H1 (cell line): ENCODE measurements around the gene ZC3H11A. TPM values are rescaled to one million over a fixed set of nuclear protein-coding genes. Genes with fewer than 3 reads are reported as not detected.

ENCODE experiments used
- CTCF ChIA-PET: fragments of 300-600 bp; sonication (Branson Sonifier 250); formaldehyde crosslinking; loops from one replicate; lab custom pipeline; 2021; ENCODE audit not compliant: partially characterized antibody; lab: Charles Lee
- POLR2A ChIA-PET: fragments of 300-600 bp; sonication (Branson Sonifier 250); formaldehyde crosslinking; loops from one replicate; lab custom pipeline; 2021; ENCODE audit warnings: inconsistent platforms; ENCODE audit not compliant: partially characterized antibody; lab: Charles Lee
- DNase-seq, 2 experiments: peaks; one replicate each; pipeline versions ENCODE4 v3.0.0 to v3.0.0-alpha.2; 2010 to 2022; ENCODE audit warnings: low spot score in 2 of 2, low read depth in 1 of 2, mixed read lengths in 1 of 2
- FAIRE-seq: peaks from 2 replicates; lab custom pipeline; 2011; peaks lifted over from hg19 to GRCh38; lab: Jason Lieb, UNC
- H2AFZ ChIP-seq: 2 replicates; pipeline ENCODE4 v1.8.1; 2012; ENCODE audit warnings: low read length, inconsistent platforms
- H2AK5ac ChIP-seq: 2 replicates; pipeline ENCODE4 v1.6.1; 2013; ENCODE audit warnings: low read depth, low read length
- H2BK120ac ChIP-seq: replicated peaks from 2 replicates; pipeline ENCODE3; 2013; ENCODE audit warnings: low read depth, low read length, inconsistent platforms
- H2BK12ac ChIP-seq: 2 replicates; pipeline ENCODE4 v1.6.1; 2013; ENCODE audit warnings: low read depth, low read length
- H2BK15ac ChIP-seq: 2 replicates; pipeline ENCODE4 v1.6.1; 2013; ENCODE audit warnings: low read length
- H2BK20ac ChIP-seq: 2 replicates; pipeline ENCODE4 v1.6.1; 2013; ENCODE audit warnings: low read length
- H2BK5ac ChIP-seq: 2 replicates; pipeline ENCODE4 v1.6.1; 2013; ENCODE audit warnings: low read depth, low read length
- H3K14ac ChIP-seq: 2 replicates; pipeline ENCODE4 v1.6.1; 2013; ENCODE audit warnings: inconsistent platforms; ENCODE audit not compliant: insufficient read length
- H3K18ac ChIP-seq: 2 replicates; pipeline ENCODE4 v1.6.1; 2013; ENCODE audit warnings: low read length; ENCODE audit errors: extremely low read depth
- H3K23ac ChIP-seq: 2 replicates; pipeline ENCODE4 v1.6.1; 2013; ENCODE audit warnings: inconsistent platforms; ENCODE audit not compliant: insufficient read length
- H3K23me2 ChIP-seq: 2 replicates; pipeline ENCODE4 v1.6.1; 2013; ENCODE audit warnings: low read depth, low read length
- H3K27ac ChIP-seq: 2 replicates; pipeline ENCODE4 v1.6.1; 2011; ENCODE audit warnings: low read depth, low read length, inconsistent platforms
- H3K27me3 ChIP-seq, 4 experiments: replicated peaks in 1 of 4; 1 replicate in 1 of 4; 2 replicates in 3 of 4; pipeline versions ENCODE4 v1.6.1 to v1.8.1; 2011 to 2013; ENCODE audit warnings: low read length in 3 of 4, mild to moderate bottlenecking in 3 of 4, inconsistent platforms in 2 of 4, mixed read lengths in 2 of 4, moderate library complexity in 1 of 4; ENCODE audit not compliant: control insufficient read depth in 3 of 4, insufficient read depth in 3 of 4; ENCODE audit errors: extremely low read depth in 1 of 4
- H3K36me3 ChIP-seq, 4 experiments: 2 replicates each; pipeline versions ENCODE4 v1.6.1 to v1.8.1; 2011 to 2013; ENCODE audit warnings: mild to moderate bottlenecking in 4 of 4, low read length in 3 of 4, moderate library complexity in 2 of 4, control low read depth in 1 of 4, inconsistent platforms in 1 of 4; ENCODE audit not compliant: insufficient read depth in 4 of 4, control insufficient read depth in 2 of 4
- H3K4ac ChIP-seq: replicated peaks from 2 replicates; pipeline ENCODE3; 2013; ENCODE audit warnings: low read length, low read depth, mixed read lengths, inconsistent platforms; ENCODE audit not compliant: insufficient read length
- H3K4me1 ChIP-seq, 4 experiments: replicated peaks in 1 of 4; 1 replicate in 1 of 4; 2 replicates in 3 of 4; pipeline versions ENCODE4 v1.6.1 to v1.8.1; 2011 to 2013; ENCODE audit warnings: low read length in 3 of 4, inconsistent platforms in 2 of 4, mixed read lengths in 1 of 4; ENCODE audit not compliant: insufficient read depth in 4 of 4, control insufficient read depth in 3 of 4
- H3K4me2 ChIP-seq, 2 experiments: 2 replicates each; pipeline versions ENCODE4 v1.6.1 to v1.8.1; 2011 to 2013; ENCODE audit warnings: low read depth in 2 of 2, low read length in 2 of 2, control low read depth in 1 of 2, inconsistent platforms in 1 of 2, mild to moderate bottlenecking in 1 of 2; ENCODE audit not compliant: insufficient read depth in 1 of 2
- H3K4me3 ChIP-seq, 4 experiments: fragments of 200-600, 300-600 bp in 1 of 4; sonication (generic), shearing (Covaris generic), sonication (Bioruptor Twin) in 1 of 4; 2 replicates each; pipeline versions ENCODE4 v1.5.1 to v1.8.1; 2011 to 2016; ENCODE audit warnings: low read length in 4 of 4, low read depth in 3 of 4, control low read depth in 2 of 4, inconsistent platforms in 2 of 4, mild to moderate bottlenecking in 2 of 4, mixed read lengths in 1 of 4, moderate library complexity in 1 of 4; ENCODE audit not compliant: insufficient read depth in 2 of 4; ENCODE audit errors: extremely low read depth in 1 of 4
- H3K56ac ChIP-seq: replicated peaks from 2 replicates; pipeline ENCODE3; 2013; ENCODE audit warnings: low read depth, mild to moderate bottlenecking, mixed read lengths, low read length, inconsistent platforms; ENCODE audit not compliant: insufficient read length
- H3K79me1 ChIP-seq: 2 replicates; pipeline ENCODE4 v1.6.1; 2013; ENCODE audit warnings: low read depth, low read length, control low read depth
- H3K79me2 ChIP-seq, 2 experiments: 2 replicates each; pipeline versions ENCODE4 v1.6.1 to v1.8.1; 2012 to 2013; ENCODE audit warnings: low read length in 2 of 2, mild to moderate bottlenecking in 2 of 2, inconsistent platforms in 1 of 2; ENCODE audit not compliant: insufficient read depth in 2 of 2, control insufficient read depth in 1 of 2
- H3K9ac ChIP-seq, 4 experiments: replicated peaks in 1 of 4; 1 replicate in 1 of 4; 2 replicates in 3 of 4; pipeline versions ENCODE4 v1.6.1 to v1.8.1; 2011 to 2013; ENCODE audit warnings: low read depth in 3 of 4, low read length in 3 of 4, control low read depth in 2 of 4, mild to moderate bottlenecking in 2 of 4, moderate library complexity in 2 of 4, inconsistent platforms in 1 of 4; ENCODE audit errors: extremely low read depth in 1 of 4
- H3K9me3 ChIP-seq, 2 experiments: 2 replicates each; pipeline versions ENCODE4 v1.6.1 to v1.8.1; 2012 to 2013; ENCODE audit warnings: mild to moderate bottlenecking in 2 of 2, moderate library complexity in 2 of 2, control low read depth in 1 of 2, inconsistent platforms in 1 of 2, low read depth in 1 of 2, low read length in 1 of 2, mixed read lengths in 1 of 2; ENCODE audit not compliant: insufficient read depth in 2 of 2
- H4K20me1 ChIP-seq, 2 experiments: replicated peaks in 1 of 2; 2 replicates each; pipeline versions ENCODE3 to v1.8.1; 2011 to 2013; ENCODE audit warnings: inconsistent platforms in 2 of 2, low read length in 2 of 2, mild to moderate bottlenecking in 1 of 2; ENCODE audit not compliant: insufficient read depth in 2 of 2, control insufficient read depth in 1 of 2
- H4K5ac ChIP-seq: 2 replicates; pipeline ENCODE4 v1.6.1; 2013; ENCODE audit warnings: low read length, low read depth, mixed read lengths, inconsistent platforms; ENCODE audit not compliant: insufficient read length
- H4K8ac ChIP-seq: 2 replicates; pipeline ENCODE4 v1.8.0; 2013; ENCODE audit warnings: mild to moderate bottlenecking, moderate library complexity, low read length, inconsistent platforms; ENCODE audit not compliant: insufficient read depth; ENCODE audit errors: extremely low read depth
- H4K91ac ChIP-seq: replicated peaks from 2 replicates; pipeline ENCODE3; 2013; ENCODE audit warnings: low read length, mixed read lengths, inconsistent platforms; ENCODE audit not compliant: insufficient read length
- CREB1 ChIP-seq: IDR thresholded peaks from 2 replicates; pipeline ENCODE4 v1.6.1; 2012; ENCODE audit warnings: inconsistent platforms
- EZH2 ChIP-seq: fragments of 200-600 bp; sonication (generic); IDR thresholded peaks from 2 replicates; pipeline ENCODE4 v1.7.1; 2012; ENCODE audit warnings: low read depth, mild to moderate bottlenecking, moderate library complexity, low read length, inconsistent platforms; ENCODE audit not compliant: severe bottlenecking
- GTF2F1 ChIP-seq: IDR thresholded peaks from 2 replicates; pipeline ENCODE4 v1.6.1; 2012; ENCODE audit warnings: low read depth, low read length, improper control_type of control experiment, borderline replicate concordance
- HDAC2 ChIP-seq, 2 experiments: fragments of 300-600 bp in 1 of 2; sonication (generic) in 1 of 2; IDR thresholded peaks; 2 replicates each; pipeline ENCODE4 v1.6.1; 2011 to 2012; ENCODE audit warnings: low read depth in 2 of 2, low read length in 2 of 2, mild to moderate bottlenecking in 2 of 2, moderate library complexity in 2 of 2, borderline replicate concordance in 1 of 2, inconsistent platforms in 1 of 2
- KDM1A ChIP-seq: fragments of 200-600, 300-600 bp; sonication (generic); IDR thresholded peaks from 2 replicates; pipeline ENCODE4 v1.7.1; 2016; ENCODE audit warnings: mild to moderate bottlenecking, low read length, borderline replicate concordance
- POU5F1 ChIP-seq: IDR thresholded peaks from 2 replicates; pipeline ENCODE4 v1.6.1; 2011; ENCODE audit warnings: low read depth, mild to moderate bottlenecking, low read length, moderate library complexity
- SP1 ChIP-seq: IDR thresholded peaks from 2 replicates; pipeline ENCODE4 v1.6.1; 2011; ENCODE audit warnings: low read depth, low read length
- SP4 ChIP-seq: IDR thresholded peaks from 2 replicates; pipeline ENCODE4 v1.6.1; 2012; ENCODE audit warnings: low read length, inconsistent platforms
- SRF ChIP-seq: IDR thresholded peaks from 2 replicates; pipeline ENCODE4 v1.6.1; 2011; ENCODE audit warnings: mild to moderate bottlenecking, low read depth, low read length, moderate library complexity
- TAF7 ChIP-seq: optimal IDR thresholded peaks from 2 replicates; pipeline ENCODE3; 2011; ENCODE audit warnings: low read depth, mild to moderate bottlenecking, inconsistent platforms, low read length, moderate library complexity, borderline replicate concordance
- TBP ChIP-seq: IDR thresholded peaks from 2 replicates; pipeline ENCODE4 v1.6.1; 2011; ENCODE audit warnings: low read depth, low read length, improper control_type of control experiment
- TCF12 ChIP-seq: IDR thresholded peaks from 2 replicates; pipeline ENCODE4 v1.6.1; 2011; ENCODE audit warnings: low read depth, mild to moderate bottlenecking, low read length
- ZNF274 ChIP-seq: IDR thresholded peaks from 2 replicates; pipeline ENCODE4 v1.7.0; 2012; ENCODE audit warnings: low read length, borderline replicate concordance; ENCODE audit errors: extremely low read depth
- WGBS, 2 experiments: shearing (Covaris generic) in 1 of 2; methylation state at CpG; one replicate each; pipeline versions ENCODE4 v1.1.6 to v1.1.7; 2013 to 2015; ENCODE audit warnings: low lambda C conversion rate in 2 of 2, mixed read lengths in 2 of 2, inconsistent platforms in 1 of 2, low coverage in 1 of 2, missing lambda C conversion rate in 1 of 2; ENCODE audit not compliant: insufficient replicate concordance in 2 of 2, insufficient coverage in 1 of 2, insufficient read length in 1 of 2; ENCODE audit errors: extremely low coverage in 1 of 2, missing lambda C conversion rate in 1 of 2; 5-methylcytosine and 5-hydroxymethylcytosine counted together
- polyA plus RNA-seq, 7 experiments: library from polyadenylated mRNA; depleted of rRNA in 3 of 7; stranded (reverse) in 5 of 7; unstranded in 2 of 7; fragments of >200 nt in 5 of 7; fragments of 200-250 nt in 2 of 7; gene quantifications; 1 replicate in 5 of 7; 2 replicates in 1 of 7; 4 replicates in 1 of 7; pipeline versions ENCODE4 v1.2.1 to v1.2.3, GENCODE V29; 2011 to 2013; ENCODE audit warnings: missing spikeins in 2 of 7, mixed read lengths in 2 of 7
- total RNA-seq: library from RNA; stranded (reverse); fragmentation: NEBNext Ultra II Directional; extraction: Animal tissue kit (Norgen Biotek cat#: 25700); gene quantifications from 2 replicates; pipeline ENCODE4 v1.2.1, GENCODE V29; 2021

ZC3H11A gene
- total and polyA plus RNA-seq, 2 of the 8 experiments (the other 6 are each of a cell fraction or from before 2014, with no cell fraction given) = 37.2 to 105 TPM

DNA sequence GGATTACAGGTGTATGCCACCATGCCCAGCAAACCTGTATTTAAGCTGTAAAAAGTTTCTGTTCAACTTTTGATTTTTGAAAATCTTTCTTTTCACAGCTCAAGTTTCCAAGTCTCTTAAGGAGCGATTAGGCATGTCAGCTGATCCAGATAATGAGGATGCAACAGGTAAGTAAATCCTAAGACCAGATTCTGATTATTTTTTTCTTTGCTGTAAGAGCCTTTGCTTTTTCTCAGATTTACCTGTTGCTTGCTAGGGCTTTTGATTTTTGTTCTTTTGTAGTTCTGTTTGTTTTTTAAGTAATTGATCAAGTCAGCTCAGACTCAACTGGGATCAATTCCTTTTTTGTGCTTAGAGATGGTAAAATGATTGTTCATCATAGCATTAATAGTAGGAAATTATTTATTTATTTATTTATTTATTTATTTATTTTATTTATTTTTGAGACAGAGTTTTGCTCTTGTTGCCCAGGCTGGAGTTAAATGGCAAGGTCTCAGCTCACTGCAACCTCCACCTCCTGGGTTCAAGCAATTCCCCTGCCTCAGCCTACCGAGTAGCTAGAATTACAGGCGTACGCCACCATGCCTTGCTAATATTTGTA is 44.9 kb downstream of the ZC3H11A start:
- Histone ChIP-seq H2BK15ac (no peak overlapping the region), H3K9ac (no peak overlapping the region), H2BK12ac (no peak overlapping the region), H3K79me2 (no peaks in the 10 kb centered on the region), H3K18ac (no peak overlapping the region), H2BK20ac (no peak overlapping the region), H2BK120ac (no peak overlapping the region), H3K23me2 (no peaks in the 10 kb centered on the region), H3K9me3 (peaks cover 0 to 13% of the 10 kb centered on the region in 2 experiments; a peak in 2 of 4 replicates), H2AFZ (no peak overlapping the region), H2AK5ac (no peak overlapping the region), H3K56ac (no peak overlapping the region), H3K36me3 (peaks cover 18 to 75% (median 49%) of the 10 kb centered on the region in 4 experiments), H3K27me3 (no peaks in the 10 kb centered on the region), H4K20me1 (peaks cover 0 to 1% of the 10 kb centered on the region in 2 experiments), H3K4me2 (no peak overlapping the region), H3K23ac (no peak overlapping the region), H3K4me3 (no peak overlapping the region), H2BK5ac (no peak overlapping the region), H4K8ac (no peak overlapping the region), H3K79me1 (no peaks in the 10 kb centered on the region), H3K4me1 (no peaks in the 10 kb centered on the region), H3K27ac (no peak overlapping the region), H4K5ac (no peak overlapping the region), H3K4ac (no peak overlapping the region), H4K91ac (no peak overlapping the region), H3K14ac (no peak overlapping the region)
- WGBS, 2 experiments = 95% methylated on average over 4 of the region's 4 CpGs; no CpG with 5 or more reads in 1 of the 2 experiments
- ChIA-PET CTCF (interaction anchor here (0.7 kb wide), 1 partner anchor 21 kb away, joined by 4 read pairs; no protein-coding TSS in a partner anchor), POLR2A (interaction anchor here (1.8 kb wide), 1 partner anchor 22 kb away, joined by 5 read pairs; no protein-coding TSS in a partner anchor)
- no peak for DNase-seq
- no peak for FAIRE-seq
- TF ChIP-seq TAF7 (no peak), ZNF274 (no peak), SRF (no peak), TCF12 (no peak), SP4 (no peak), KDM1A (no peak), TBP (no peak), POU5F1 (no peak), CREB1 (no peak), HDAC2 (IDR thresholded peaks at IDR 0.05; ENCODE audit: borderline replicate concordance in 1 of 2, low read depth in 2 of 2, low read length in 2 of 2) (no peak), SP1 (no peak), EZH2 (no peak), GTF2F1 (no peak)
